ENCODE data around the gene PRICKLE2.

PRICKLE2 gene

DNA sequence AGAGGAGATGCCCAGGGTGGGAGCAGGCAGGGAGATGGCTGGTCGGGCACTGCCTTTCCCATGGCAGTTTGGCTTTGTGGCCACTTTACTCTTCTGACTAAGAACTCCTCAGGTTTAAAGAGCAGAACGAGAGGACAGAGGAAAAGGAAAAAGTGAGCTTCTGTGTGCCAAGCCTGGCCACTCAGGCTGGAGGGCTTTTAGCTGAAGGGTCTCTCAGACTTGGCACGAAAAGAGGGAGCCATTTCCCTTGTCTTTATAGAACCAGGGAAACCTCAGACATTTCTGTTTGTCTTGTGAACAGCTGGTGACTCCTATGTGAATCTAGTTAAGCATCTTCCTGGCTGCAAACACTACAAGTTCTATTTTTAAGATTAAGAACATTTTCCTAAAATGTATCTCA is 178.7 kb downstream of the PRICKLE2 start:
- DNase-seq (ENCODE audit: low spot score) = no peak

GRCh38 chr3:64042952-64043351 is 182.3 kb downstream of the PRICKLE2 start:
- no peak for DNase-seq (ENCODE audit: low spot score)

All from iPS-NIHi11 (cell line).